ENCODE results near the gene RAPGEF2. TPM values are rescaled to one million over a fixed set of nuclear protein-coding genes. Genes with fewer than 3 reads are reported as not detected.
"Not testable (repeated sequence)": the region's sequence is repeated elsewhere in the genome, so short reads cannot be mapped to it uniquely, and the experiment has no call there.

RAPGEF2 gene
- polyA plus RNA-seq, 1 donor (not counting 4 experiments of a cell fraction or from before 2014, with no cell fraction given), result 23.8 TPM

DNA sequence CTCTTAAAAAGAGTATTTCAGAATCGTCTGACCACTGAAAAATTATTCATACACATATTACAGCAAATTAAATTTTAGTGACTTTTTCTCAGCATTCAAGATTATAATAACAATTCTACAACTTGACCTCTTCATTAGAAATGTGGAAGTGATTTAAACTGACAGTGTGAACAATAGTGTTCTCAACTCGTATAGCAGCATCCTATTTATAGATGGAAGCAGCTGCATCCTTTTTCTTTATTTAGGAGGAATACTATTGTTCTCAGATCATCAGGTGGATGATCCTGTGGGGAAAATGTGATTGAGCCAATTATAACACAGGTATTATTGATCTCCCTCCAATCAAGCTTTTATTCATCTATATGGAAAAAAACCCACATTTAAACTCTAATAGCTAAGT, 56.7 kb downstream of the RAPGEF2 start:
- DNase-seq (ENCODE audit: low read depth, low spot score) (no peak), FAIRE-seq (no peak)
- Histone ChIP-seq H3K36me3 (ENCODE audit: control insufficient read depth in 2 of 2, extremely low read depth in 1 of 2, insufficient read depth in 2 of 2, low read length in 2 of 2) (no peaks in the 10 kb centered on the region), H3K9me1 (ENCODE audit: control insufficient read depth, extremely low read depth, insufficient read depth, low read length) (no peaks in the 10 kb centered on the region), H3K4me1 (ENCODE audit: control insufficient read depth, extremely low read depth, insufficient read depth, low read length) (no peaks in the 10 kb centered on the region), H2AFZ (ENCODE audit: control insufficient read depth, low read length) (no peak overlapping the region), H3K4me3 (ENCODE audit: control insufficient read depth in 2 of 3, extremely low read depth in 1 of 3, insufficient read depth in 2 of 3, low read depth in 1 of 3, low read length in 3 of 3) (no peak overlapping the region), H3K4me2 (ENCODE audit: control insufficient read depth, extremely low read depth, insufficient read depth, low read depth, low read length) (no peak overlapping the region), H3K27me3 (ENCODE audit: control insufficient read depth, extremely low read depth, insufficient read depth, low read length) (no peaks in the 10 kb centered on the region), H3K27ac (ENCODE audit: control insufficient read depth, insufficient read depth, low read length) (no peak overlapping the region), H3K9ac (ENCODE audit: control insufficient read depth, extremely low read depth, insufficient read depth, low read length) (no peak overlapping the region), H3K9me3 (ENCODE audit: control insufficient read depth, low read depth, low read length) (no peaks in the 10 kb centered on the region), H4K20me1 (ENCODE audit: control insufficient read depth, extremely low read depth, insufficient read depth, low read length) (no peaks in the 10 kb centered on the region), H3K79me2 (ENCODE audit: control insufficient read depth, insufficient read depth, low read length) (peaks cover 19% of the 10 kb centered on the region)
- dilution Hi-C loops (cut with MboI; ENCODE audit: extremely low pct_ligation_motif_present, low sequenced_read_pairs), result no loop called here
- TF ChIP-seq, protein P1, sequence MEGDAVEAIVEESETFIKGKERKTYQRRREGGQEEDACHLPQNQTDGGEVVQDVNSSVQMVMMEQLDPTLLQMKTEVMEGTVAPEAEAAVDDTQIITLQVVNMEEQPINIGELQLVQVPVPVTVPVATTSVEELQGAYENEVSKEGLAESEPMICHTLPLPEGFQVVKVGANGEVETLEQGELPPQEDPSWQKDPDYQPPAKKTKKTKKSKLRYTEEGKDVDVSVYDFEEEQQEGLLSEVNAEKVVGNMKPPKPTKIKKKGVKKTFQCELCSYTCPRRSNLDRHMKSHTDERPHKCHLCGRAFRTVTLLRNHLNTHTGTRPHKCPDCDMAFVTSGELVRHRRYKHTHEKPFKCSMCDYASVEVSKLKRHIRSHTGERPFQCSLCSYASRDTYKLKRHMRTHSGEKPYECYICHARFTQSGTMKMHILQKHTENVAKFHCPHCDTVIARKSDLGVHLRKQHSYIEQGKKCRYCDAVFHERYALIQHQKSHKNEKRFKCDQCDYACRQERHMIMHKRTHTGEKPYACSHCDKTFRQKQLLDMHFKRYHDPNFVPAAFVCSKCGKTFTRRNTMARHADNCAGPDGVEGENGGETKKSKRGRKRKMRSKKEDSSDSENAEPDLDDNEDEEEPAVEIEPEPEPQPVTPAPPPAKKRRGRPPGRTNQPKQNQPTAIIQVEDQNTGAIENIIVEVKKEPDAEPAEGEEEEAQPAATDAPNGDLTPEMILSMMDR (optimal IDR thresholded peaks at IDR 0.05 in 1 of 3, IDR thresholded peaks at IDR 0.05 in 1 of 3, conservative IDR thresholded peaks at IDR 0.05 in 1 of 3; ENCODE audit: extremely low read depth in 1 of 3, insufficient read depth in 2 of 3, low read length in 3 of 3), result no peak
- TF ChIP-seq EZH2 (IDR thresholded peaks at IDR 0.05; ENCODE audit: low read length), result no peak

GRCh38 chr4:159160242-159160641, 57.4 kb downstream of the RAPGEF2 start:
- Histone ChIP-seq H3K9ac (ENCODE audit: control insufficient read depth, extremely low read depth, insufficient read depth, low read length) (no peak overlapping the region), H3K79me2 (ENCODE audit: control insufficient read depth, insufficient read depth, low read length) (peaks cover 15% of the 10 kb centered on the region), H3K4me1 (ENCODE audit: control insufficient read depth, extremely low read depth, insufficient read depth, low read length) (no peaks in the 10 kb centered on the region), H3K4me2 (ENCODE audit: control insufficient read depth, extremely low read depth, insufficient read depth, low read depth, low read length) (no peak overlapping the region), H2AFZ (ENCODE audit: control insufficient read depth, low read length) (no peak overlapping the region), H4K20me1 (ENCODE audit: control insufficient read depth, extremely low read depth, insufficient read depth, low read length) (no peaks in the 10 kb centered on the region), H3K36me3 (ENCODE audit: control insufficient read depth in 2 of 2, extremely low read depth in 1 of 2, insufficient read depth in 2 of 2, low read length in 2 of 2) (no peaks in the 10 kb centered on the region), H3K4me3 (ENCODE audit: control insufficient read depth in 2 of 3, extremely low read depth in 1 of 3, insufficient read depth in 2 of 3, low read depth in 1 of 3, low read length in 3 of 3) (no peak overlapping the region), H3K9me3 (ENCODE audit: control insufficient read depth, low read depth, low read length) (no peaks in the 10 kb centered on the region), H3K27me3 (ENCODE audit: control insufficient read depth, extremely low read depth, insufficient read depth, low read length) (no peaks in the 10 kb centered on the region), H3K27ac (ENCODE audit: control insufficient read depth, insufficient read depth, low read length) (no peak overlapping the region), H3K9me1 (ENCODE audit: control insufficient read depth, extremely low read depth, insufficient read depth, low read length) (no peaks in the 10 kb centered on the region)
- no peak for TF ChIP-seq EZH2 (IDR thresholded peaks at IDR 0.05; ENCODE audit: low read length)
- TF ChIP-seq, protein P1 (optimal IDR thresholded peaks at IDR 0.05 in 1 of 3, IDR thresholded peaks at IDR 0.05 in 1 of 3, conservative IDR thresholded peaks at IDR 0.05 in 1 of 3; ENCODE audit: extremely low read depth in 1 of 3, insufficient read depth in 2 of 3, low read length in 3 of 3), result no peak
- FAIRE-seq (no peak), DNase-seq (ENCODE audit: low read depth, low spot score) (no peak)
- dilution Hi-C loops (cut with MboI; ENCODE audit: extremely low pct_ligation_motif_present, low sequenced_read_pairs), result no loop called here

DNA sequence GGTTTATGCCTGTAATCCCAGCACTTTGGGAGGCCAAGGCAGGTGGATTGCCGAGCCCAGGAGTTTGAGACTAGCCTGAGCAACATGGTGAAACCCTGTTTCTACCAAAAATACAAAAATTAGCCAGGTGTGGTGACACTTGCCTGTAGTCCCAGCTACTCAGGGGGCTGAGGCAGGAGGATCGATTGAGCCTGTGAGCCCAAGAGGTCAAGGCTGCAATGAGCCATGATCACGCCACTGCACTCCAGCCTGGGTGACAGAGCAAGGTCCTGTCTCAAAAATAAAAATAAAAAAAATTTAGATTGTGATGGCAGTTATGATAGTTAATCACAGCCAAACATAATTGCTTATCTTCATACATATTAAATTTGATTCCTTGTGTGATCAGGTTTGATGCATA, 58.6 kb downstream of the RAPGEF2 start:
- FAIRE-seq; H2AFZ ChIP-seq (ENCODE audit: control insufficient read depth, low read length); DNase-seq (ENCODE audit: low read depth, low spot score); dilution Hi-C loops (cut with MboI; ENCODE audit: extremely low pct_ligation_motif_present, low sequenced_read_pairs); H3K36me3 ChIP-seq (ENCODE audit: control insufficient read depth in 2 of 2, extremely low read depth in 1 of 2, insufficient read depth in 2 of 2, low read length in 2 of 2); H3K27ac ChIP-seq (ENCODE audit: control insufficient read depth, insufficient read depth, low read length); H4K20me1 ChIP-seq (ENCODE audit: control insufficient read depth, extremely low read depth, insufficient read depth, low read length); H3K4me3 ChIP-seq (ENCODE audit: control insufficient read depth in 2 of 3, extremely low read depth in 1 of 3, insufficient read depth in 2 of 3, low read depth in 1 of 3, low read length in 3 of 3); H3K9me1 ChIP-seq (ENCODE audit: control insufficient read depth, extremely low read depth, insufficient read depth, low read length); H3K4me1 ChIP-seq (ENCODE audit: control insufficient read depth, extremely low read depth, insufficient read depth, low read length); H3K4me2 ChIP-seq (ENCODE audit: control insufficient read depth, extremely low read depth, insufficient read depth, low read depth, low read length); H3K9me3 ChIP-seq (ENCODE audit: control insufficient read depth, low read depth, low read length); H3K27me3 ChIP-seq (ENCODE audit: control insufficient read depth, extremely low read depth, insufficient read depth, low read length); H3K9ac ChIP-seq (ENCODE audit: control insufficient read depth, extremely low read depth, insufficient read depth, low read length): not testable (repeated sequence)
- peaks cover 17% of the 10 kb centered on the region for H3K79me2 ChIP-seq (ENCODE audit: control insufficient read depth, insufficient read depth, low read length)

Data from keratinocyte (primary cell).